ENCODE measurements around the gene UBE2C.
"Not testable (repeated sequence)": the region's sequence is repeated elsewhere in the genome, so short reads cannot be mapped to it uniquely, and the experiment has no call there.

UBE2C gene

DNA sequence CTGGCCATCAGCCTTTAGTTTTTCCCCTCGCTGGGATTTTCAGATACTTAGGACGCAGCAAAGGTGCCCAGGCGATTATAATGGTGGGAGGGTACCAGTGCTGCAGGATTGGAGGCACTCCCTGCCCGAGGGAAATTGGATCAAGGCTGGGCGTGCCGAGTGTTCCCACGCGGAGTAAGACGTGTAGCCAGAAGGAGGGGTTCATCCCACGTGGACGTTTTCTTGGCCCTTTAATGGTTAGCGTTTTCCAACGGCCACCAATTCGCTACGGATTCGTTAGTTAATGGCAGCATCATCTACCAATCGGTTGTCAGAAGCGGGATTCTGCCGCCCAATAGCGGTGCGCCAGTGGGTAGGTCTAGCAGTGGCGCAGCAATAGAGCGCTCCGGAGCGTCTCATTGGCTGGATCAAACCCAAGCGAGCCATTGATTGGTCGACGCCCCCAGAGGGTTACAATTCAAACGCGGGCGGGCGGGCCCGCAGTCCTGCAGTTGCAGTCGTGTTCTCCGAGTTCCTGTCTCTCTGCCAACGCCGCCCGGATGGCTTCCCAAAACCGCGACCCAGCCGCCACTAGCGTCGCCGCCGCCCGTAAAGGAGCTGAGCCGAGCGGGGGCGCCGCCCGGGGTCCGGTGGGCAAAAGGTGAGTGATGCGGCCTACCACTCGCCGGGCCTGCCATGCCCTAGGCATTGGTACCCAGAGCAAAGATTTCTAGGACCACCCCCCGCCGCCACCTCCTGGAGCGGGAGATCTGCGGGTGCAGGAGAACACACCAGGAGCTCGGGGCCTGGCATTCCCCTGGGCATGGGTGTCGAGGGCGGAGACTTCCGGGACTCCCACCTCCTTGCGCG, at the start of gene UBE2C:
TSS of gene UBE2C (plus strand) at position 488 of the 849 bp plus-strand sequence. CDS start at position 540, 52 bp downstream.
- DNase-seq: peak; percentile 99

DNA sequence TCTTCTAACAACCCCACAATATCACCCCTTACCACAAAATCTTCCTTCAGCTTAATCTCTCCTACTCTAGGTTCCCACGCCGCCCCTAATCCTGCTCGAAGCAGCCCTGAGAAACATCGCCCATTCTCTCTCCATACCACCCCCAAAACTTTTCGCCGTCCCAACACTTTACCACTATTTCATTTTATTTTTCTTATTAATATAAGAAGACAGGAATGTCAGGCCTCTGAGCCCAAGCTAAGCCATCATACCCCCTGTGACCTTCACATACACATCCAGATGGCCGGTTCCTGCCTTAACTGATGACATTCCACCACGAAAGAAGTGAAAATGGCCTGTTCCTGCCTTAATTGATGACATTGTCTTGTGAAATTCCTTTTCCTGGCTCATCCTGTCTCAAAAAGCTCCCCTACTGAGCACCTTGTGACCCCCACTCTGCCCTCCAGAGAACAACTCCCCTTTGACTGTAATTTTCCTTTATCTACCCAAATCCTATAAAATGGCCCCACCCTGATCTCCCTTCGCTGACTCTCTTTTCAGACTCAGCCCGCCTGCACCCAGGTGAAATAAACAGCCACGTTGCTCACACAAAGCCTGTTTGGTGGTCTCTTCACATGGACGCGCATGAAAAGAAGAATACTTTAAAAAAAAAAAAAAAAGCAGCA, 47.7 kb upstream of the UBE2C start:
- not testable (repeated sequence) for DNase-seq

DNA sequence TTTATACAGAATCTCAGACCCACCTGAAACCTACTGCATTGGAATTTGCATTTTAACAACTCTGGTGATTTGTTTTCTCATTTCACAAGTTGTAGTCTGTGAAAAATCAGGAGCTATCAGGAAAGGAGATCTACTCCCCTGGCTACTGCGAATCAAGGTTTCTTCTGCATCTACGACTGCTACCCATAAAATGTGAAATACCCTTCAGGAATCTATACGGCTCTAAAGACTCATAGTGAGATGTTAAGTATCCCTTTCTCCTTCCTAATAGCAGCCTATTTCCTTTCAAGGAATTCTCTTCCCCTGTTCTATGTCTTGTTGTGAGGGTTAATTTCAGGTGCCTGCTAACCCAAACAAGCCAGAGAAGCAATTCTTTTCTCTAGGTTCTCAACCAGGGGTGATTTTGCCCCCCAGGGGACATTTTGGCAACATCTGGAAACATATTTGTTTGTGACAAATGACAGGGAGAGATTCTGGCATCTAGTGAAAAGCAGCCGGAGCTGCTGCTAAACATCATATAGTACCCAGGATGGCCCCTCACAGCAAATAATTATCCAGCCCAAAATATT, 47.1 kb upstream of the UBE2C start:
- DNase-seq: no peak

DNA sequence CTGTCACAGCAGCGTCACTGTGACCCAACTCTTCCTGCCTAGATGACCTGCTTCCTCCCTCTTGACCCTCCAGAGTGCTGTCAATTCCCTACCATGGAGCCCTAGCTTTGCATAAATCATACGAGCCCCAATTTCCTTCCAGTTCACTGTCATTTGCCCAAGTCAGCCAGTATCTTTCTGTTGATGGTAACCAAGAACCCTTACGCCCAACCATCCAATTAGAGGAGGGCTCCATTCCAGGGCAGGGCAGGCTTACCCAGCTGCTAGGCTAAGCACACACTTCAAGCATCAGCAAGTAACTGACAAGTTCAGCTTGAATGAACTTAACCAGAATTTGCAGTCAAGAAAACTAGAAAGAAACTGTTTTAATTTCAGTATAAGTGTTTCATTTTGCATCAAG, 46.5 kb upstream of the UBE2C start:
- DNase-seq: no peak

DNA sequence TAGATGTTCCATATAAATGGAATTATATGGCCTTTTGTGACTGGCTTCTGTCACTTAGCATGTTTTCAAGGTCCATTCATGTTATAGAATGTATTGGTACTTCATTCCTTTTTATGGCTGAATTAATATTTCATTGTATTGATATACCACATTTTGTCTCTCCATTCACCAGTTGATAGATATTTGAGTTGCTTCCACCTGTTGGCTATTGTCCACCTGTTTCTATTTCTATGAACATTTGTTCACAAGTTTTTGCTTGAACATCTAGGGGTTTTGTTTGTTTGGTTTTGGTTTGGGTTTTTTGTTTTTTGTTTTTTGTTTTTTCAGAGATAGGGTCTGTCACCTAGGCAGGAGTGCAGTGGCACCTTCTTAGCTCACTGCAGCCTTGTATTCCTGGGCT, 44.0 kb upstream of the UBE2C start:
- DNase-seq: no peak

DNA sequence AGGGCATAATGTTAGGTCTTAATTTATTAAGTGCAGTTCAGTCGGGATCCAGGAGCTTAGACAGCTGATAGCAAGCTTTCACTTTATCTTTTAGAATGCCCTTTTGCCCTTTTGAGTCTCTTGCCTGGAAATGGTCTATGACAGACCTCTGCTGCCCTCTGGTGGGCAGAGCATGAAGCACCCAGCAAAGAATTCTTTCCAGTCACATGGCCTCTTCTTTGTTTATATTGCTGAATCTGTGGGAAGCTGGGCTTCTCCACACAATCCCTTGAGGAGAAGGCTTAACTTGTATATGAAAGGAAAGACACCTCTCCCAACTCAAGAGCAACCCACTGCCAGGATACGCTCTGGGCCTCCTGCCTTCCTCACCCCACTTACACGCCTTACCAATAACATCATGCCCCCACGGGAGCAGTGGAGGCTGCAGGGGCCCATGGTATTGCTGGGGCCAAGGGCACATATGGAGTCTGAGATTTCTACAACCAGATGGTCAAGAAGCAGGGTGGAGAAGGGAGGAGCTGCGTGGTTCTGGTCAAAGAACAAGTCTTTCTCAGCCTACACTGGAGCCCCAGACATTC, 41.2 kb upstream of the UBE2C start:
- DNase-seq: peak; percentile 50

DNA sequence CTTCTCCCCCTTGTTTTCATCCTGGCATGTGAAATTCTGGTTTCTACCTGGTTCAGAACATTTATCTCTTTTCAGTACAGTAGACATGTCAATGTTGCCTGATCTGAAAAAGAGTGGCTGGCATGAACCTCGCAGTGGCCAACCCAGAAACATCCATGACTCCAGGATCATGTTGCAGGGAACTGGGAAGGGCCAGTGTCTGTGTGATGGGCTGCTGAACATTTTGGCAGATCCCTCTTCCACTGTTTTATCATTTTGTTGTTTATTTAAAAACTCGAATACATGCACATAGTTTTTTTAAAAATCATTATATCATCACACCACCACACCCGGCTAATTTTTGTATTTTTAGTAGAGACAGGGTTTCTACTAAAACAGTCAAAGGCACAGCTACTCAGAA, 39.8 kb upstream of the UBE2C start:
- DNase-seq: no peak

DNA sequence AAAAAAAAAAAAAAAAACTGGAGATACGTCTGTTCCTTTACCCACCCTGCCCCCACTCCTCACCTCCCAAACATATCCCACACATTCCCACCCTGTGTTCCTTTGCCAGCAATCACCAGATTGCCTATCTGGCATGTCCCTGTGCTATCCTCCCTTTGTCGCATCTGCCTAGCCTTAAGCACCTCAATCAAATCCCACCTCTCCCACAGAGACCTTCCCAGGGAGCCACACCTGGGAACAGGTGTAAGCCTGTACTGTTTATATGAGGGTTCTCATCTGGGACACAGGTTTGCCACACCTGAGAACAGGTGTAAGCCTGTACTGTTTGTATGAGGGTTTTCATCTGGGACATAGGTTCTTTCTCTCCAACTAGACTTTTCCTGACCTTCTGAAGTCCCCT, 37.5 kb upstream of the UBE2C start:
- no peak for DNase-seq

DNA sequence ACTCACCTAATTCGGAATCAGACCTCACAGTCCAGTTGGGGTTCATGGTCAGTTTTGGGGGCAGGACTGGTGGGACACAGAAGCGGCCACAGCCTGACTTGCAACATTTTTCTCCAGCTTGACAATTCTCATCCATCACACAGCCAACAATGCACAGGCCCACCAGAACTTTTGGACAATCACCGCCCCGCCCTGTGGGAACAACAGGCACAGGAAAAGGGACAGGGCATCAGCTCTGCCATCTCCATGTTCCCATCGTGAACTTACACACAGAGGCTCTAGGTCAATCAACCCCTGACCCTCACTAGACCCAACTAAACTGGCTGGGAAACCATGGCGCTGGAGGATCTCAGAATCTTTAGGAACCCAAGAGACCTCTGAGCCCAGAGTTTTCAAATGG, 37.0 kb upstream of the UBE2C start:
- DNase-seq: no peak

DNA sequence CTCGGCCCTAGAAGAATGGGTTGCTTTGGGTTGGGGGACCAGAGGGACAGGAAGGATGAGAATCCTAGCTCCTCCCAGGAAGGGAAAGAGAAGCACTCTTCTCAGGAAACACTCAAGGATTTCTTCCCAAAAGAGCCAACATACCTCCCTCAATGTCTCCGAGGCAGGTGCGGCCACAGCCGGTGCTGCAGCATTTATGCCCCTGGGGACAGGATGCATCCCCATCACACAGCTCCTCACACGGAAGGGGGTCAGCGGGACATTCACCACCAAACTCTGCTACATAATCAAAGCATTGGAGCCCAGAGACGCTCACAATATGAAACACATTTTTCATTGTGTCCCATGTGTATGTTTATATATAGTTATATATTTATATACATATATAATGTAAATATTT, 35.5 kb upstream of the UBE2C start:
- no peak for DNase-seq

DNA sequence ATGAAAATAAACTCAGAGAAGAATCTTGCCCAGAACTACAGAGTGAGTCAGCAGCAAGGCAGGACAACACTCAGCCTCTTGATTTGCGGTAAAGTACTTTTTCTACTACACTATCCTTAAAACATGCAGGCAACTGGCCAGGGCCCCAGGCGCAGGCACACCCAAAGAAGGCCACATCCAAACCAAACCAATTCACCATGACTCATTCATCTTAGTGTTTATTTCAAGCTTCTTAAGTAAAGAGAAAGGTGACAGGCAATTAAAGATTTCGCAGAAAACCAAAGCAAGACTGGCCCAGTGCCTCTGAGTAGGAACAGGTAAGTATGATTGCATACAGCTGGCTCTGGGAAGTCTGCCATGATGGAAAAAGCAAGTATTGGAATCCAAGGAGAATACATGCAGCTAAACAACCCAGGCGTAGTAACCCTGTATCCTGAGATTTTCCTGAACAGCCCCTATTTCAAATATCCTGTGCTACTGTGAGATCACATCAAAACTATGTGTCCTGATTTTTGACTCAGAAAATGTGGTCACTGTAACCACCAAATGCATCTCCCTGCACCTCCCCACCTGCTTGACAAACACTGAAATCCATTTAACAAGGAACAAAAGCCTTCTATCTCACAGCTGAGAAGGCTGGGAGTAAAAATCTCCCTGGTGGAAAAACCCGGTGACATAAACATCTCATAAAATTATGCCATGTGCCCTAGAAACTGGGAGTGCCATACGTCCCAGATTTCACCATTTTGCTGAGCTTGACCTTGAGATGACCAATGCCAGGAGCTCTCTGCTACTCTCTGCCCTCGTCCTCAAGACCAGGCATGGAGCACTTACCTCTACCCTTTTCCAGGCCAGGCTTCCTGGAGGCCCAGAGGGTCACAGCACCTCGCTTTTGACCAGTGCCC, 33.2 kb upstream of the UBE2C start:
- DNase-seq: peak; percentile 86

DNA sequence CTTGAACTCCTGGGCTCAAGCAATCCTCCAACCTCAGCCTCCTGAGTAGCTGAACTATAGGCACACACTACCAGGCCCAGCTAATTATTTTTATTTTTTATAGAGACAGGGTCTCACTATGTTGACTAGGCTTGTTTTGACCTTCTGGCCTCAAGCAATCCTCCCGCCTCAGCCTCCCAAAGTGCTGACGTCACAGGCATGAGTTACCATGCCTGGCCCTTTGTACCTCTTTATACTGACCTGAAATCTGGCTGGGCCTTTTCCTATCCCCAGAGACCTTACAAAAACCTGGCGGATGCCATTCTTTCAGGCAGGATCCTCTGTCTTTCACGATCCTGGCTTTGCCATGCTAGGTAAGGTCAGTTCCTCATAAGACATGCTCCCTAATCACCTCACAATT, 32.3 kb upstream of the UBE2C start:
- no peak for DNase-seq

DNA sequence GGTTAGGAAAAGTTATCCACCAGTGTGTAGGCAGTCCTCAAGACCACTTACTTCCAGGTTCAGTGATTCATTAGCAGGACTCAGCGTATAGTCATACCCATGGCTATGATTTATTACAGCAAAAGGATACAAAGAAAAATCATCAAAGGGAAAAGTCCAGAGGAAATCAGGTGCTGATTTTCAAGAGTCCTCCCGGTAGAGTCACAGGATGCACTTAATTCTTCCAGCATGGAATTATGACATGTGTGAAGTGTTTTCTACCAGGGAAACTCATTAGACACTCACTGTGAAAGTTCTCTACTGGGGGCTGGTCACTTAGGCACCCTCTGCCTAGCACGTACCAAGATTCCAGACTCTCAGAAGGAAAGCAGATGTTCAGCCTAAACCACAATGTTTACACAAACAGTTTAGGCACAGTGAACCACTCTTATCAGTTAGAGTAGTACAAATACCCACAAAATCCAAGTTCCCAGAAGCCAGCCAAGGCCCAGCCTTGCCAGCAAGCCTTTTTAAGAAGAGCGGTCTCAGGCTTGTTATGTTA, 31.0 kb upstream of the UBE2C start:
- DNase-seq: no peak

DNA sequence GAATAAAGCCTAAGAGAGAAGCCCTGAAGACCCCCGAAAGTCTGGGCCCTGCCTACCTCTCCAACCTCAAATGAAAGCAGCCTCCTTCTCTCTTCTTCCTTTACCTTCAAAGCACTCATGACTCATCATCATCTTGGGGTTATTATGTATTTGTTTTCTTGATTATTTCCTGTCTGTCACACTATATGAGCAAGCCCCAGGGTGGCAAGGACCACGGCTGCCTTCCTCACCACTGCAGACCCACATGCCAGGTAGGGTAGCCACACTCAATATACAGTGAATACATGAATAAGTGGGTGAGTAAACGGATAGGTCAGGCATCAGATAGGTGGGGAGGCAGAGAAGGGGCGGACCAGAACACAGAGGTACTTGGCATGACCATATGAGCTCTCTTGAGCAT, 29.6 kb upstream of the UBE2C start:
- DNase-seq: no peak

DNA sequence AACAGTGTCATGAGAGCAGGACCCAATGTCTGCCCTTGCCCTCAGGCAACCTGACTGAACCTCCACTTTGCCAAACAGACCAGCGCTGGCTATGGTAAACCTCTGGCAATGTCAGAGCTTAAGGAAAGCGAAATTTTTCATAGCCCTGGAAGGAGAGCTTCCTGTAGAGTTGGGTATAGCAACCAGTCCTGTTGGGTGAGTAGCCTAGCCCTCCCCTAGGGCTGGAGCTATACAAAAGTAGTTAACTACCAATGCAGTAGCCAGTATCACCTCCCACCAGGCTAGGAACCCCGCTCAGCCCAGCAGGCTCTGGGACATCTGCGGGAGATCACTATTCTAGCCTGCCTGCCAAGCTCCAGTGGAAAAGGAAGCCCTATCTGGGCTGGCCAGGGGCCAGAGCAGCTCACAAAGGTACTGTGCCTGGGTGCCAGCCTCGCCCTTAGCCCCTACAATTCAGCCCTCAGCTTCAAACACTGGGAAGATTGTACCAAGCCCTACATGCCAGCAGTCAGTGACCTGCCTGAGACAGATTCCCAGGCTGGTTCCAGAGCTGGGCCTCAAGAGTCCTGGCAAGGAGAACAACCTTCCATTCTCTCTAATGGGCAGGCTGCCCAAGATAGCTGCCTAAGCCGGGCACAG, 28.7 kb upstream of the UBE2C start:
- DNase-seq: no peak

DNA sequence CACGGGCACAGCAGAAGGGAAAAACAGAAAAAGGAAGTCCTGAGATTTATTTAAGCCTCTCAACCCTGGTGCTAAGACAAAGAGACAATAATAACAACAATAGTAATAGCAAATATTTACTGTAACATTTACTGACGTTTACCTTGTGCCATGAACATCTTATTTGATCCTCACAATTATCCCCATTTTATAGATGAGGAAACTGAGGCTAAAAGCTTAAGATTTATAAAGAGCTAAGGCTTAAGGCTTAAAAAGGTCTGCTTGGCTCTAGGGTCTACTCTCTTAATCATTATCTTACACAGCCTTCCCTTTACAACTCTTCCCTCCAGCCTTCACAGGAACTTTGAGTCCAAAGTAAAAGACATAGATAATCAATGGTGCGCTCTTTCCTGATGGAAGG, 24.1 kb upstream of the UBE2C start:
- no peak for DNase-seq

DNA sequence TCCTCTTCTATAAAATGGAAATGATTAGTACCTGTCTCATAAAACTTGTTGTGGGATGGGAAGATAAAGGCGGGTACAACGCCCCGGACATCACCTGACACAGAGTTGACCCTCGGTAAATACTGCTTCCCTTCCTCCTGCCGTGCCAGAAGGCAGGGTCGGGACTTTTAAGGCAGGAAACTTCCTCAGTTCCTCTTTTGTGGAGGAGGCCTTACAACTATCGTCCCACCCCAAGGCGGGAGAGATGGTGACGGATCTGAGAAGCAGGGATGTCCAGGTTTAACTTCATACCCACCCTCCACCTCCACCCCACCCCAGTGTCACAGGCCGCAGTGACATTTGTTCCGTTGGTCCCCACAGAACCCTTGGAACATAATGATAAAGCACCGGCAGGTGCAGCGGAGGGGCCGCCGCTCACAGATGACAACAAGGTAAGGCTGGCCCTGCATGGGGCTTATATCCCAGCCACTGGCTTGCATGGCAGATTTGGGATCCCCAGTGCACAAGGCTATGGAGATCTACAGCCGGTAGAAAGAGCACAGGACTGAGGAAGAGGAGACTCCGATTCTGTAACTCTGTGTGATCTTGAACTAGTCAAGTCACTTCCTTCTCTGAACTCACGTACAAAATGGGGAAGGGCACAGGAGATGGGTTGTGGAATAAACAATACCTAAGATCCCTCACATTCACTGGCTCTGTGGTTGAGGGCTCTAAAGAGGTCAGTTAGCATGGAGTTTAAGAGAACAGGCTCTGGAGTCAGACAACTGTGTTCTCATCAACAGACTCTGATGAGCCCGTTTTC, 19.9 kb upstream of the UBE2C start:
- no peak for DNase-seq

DNA sequence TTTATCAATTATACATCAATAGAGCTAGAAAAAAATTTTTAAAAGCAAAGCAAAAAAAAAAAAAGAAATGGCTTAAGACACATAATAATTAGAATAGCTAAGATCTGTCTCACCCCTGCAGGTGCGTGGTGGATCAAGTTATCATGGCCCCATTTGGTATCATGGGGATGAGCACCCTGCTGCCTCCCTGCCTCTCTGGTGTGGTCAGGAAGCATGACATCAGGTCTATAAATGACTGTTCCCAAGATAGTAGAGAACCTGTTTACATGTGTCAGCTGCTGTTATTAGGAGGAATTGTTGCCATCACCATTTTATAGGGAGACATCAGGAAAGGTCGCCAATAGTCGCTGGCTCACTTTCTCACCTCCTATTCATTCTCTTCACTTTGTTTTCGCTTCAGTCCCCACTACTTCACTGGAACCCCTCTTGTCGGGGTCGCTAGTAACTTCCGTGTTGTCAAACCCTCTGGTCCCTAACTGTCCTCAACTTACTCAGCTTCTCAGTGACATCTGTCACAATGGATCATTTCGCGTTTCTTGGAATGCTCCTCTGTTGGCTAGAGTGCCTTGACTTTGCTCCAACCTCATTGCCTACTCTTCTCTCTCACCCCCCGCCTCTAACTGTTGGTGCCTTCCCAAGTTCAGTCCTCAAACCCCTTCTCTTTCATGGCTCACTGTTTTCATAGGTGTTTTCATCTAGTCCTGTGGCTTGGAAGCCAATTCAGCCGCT, 15.9 kb upstream of the UBE2C start:
- DNase-seq: no peak

DNA sequence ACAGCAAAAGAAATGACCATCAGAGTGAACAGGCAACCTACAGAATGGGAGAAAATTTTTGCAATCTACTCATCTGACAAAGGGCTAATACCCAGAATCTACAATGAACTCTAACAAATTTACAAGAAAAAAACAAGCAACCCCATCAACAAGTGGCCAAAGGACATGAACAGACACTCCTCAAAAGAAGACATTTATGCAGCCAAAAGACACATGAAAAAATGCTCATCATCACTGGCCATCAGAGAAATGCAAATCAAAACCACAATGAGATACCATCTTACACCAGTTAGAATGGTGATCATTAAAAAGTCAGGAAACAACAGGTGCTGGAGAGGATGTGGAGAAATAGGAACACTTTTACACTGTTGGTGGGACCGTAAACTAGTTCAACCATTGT, 14.9 kb upstream of the UBE2C start:
- DNase-seq: not testable (repeated sequence)

DNA sequence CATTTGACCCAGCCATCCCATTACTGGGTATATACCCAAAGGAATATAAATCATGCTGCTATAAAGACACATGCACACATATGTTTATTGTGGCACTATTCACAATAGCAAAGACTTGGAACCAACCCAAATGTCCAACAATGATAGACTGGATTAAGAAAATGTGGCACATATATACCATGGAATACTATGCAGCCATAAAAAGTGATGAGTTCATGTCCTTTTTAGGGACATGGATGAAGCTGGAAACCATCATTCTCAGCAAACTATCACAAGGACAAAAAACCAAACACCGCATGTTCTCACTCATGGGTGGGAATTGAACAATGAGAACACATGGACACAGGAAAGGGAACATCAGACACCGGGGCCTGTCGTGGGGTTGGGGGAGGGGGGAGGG, 14.5 kb upstream of the UBE2C start:
- not testable (repeated sequence) for DNase-seq
